Stimulated activated naive CD8-positive, alpha-beta T cell treated with anti-CD3 and anti-CD28 coated beads, Interleukin-15, amount 100 ng/mL, for 72 hours (primary cell): ENCODE results near the gene HEPH.
"Not testable (repeated sequence)": the region's sequence is repeated elsewhere in the genome, so short reads cannot be mapped to it uniquely, and the experiment has no call there.

Source experiments
- ATAC-seq: fragments of 150-1000 bp; cut with Tn5 transposase; 2 replicates; pipeline ENCODE4 v1.10.0; 2021; ENCODE audit warnings: mild to moderate bottlenecking, moderate library complexity
- DNase-seq, 2 donors: peaks; one replicate each; pipeline ENCODE4 v3.0.0; 2021 to 2022
- H3K27ac Mint-ChIP-seq, 2 donors: one replicate each; pipeline ENCODE4 v1.8.0; 2022; ENCODE audit warnings: mild to moderate bottlenecking in 2 of 2, mixed read lengths in 2 of 2, moderate library complexity in 2 of 2
- H3K27me3 Mint-ChIP-seq: one replicate; pipeline ENCODE4 v1.8.0; 2022; ENCODE audit warnings: mixed read lengths
- H3K4me1 Mint-ChIP-seq: one replicate; pipeline ENCODE4 v1.8.0; 2022; ENCODE audit warnings: mild to moderate bottlenecking, mixed read lengths
- H3K4me3 Mint-ChIP-seq, 2 donors: one replicate each; pipeline ENCODE4 v1.8.0; 2022; ENCODE audit warnings: mild to moderate bottlenecking in 2 of 2, mixed read lengths in 2 of 2, moderate library complexity in 1 of 2
- H3K9me3 Mint-ChIP-seq, 2 donors: one replicate each; pipeline ENCODE4 v1.8.0; 2022; ENCODE audit warnings: mixed read lengths in 2 of 2

Gene HEPH

GRCh38 chrX:66191563-66191962 lies 27.5 kb downstream of the HEPH start:
- no peak for DNase-seq

GRCh38 chrX:66193821-66194220 lies 29.8 kb downstream of the HEPH start:
- Mint-ChIP-seq H3K27me3 (no peaks in the 10 kb centered on the region), H3K9me3 (no peaks in the 10 kb centered on the region), H3K27ac (peak overlapping the region in 1 of 2 donors; percentile 21), H3K4me1 (peaks cover 6% of the 10 kb centered on the region), H3K4me3 (no peak overlapping the region)
- DNase-seq (no peak), ATAC-seq (no peak)

More at GRCh38 chrX:66191563-66191962, 27.5 kb downstream of the HEPH start:
- Mint-ChIP-seq H3K4me1 (peaks cover 6% of the 10 kb centered on the region), H3K27me3 (no peaks in the 10 kb centered on the region), H3K27ac (no peak overlapping the region), H3K9me3 (no peaks in the 10 kb centered on the region), H3K4me3 (no peak overlapping the region)
- ATAC-seq = no peak

GRCh38 chrX:66200050-66200664 lies 36.1 kb downstream of the HEPH start:
- no peak overlapping the region for H3K4me3 Mint-ChIP-seq
- H3K27ac Mint-ChIP-seq = peak overlapping the region in 1 of 2 donors; percentile 83
- no peaks in the 10 kb centered on the region for H3K9me3 Mint-ChIP-seq
- H3K4me1 Mint-ChIP-seq = peaks cover 8% of the 10 kb centered on the region
- H3K27me3 Mint-ChIP-seq = no peaks in the 10 kb centered on the region
- DNase-seq (no peak), ATAC-seq (peak; percentile 76)

GRCh38 chrX:66200855-66201795 lies 37.1 kb downstream of the HEPH start:
- peak overlapping the region in 1 of 2 donors; percentile 23 for H3K4me3 Mint-ChIP-seq
- H3K27me3 Mint-ChIP-seq = no peaks in the 10 kb centered on the region
- no peak overlapping the region for H3K27ac Mint-ChIP-seq
- DNase-seq = no peak
- H3K4me1 Mint-ChIP-seq = peaks cover 7% of the 10 kb centered on the region
- no peak for ATAC-seq
- H3K9me3 Mint-ChIP-seq = no peaks in the 10 kb centered on the region

GRCh38 chrX:66203114-66203513 lies 39.1 kb downstream of the HEPH start:
- H3K4me1 Mint-ChIP-seq = peaks cover 7% of the 10 kb centered on the region
- ATAC-seq = peak; percentile 35
- no peak for DNase-seq

GRCh38 chrX:66221856-66222255 lies 57.8 kb downstream of the HEPH start:
- ATAC-seq (no peak), DNase-seq (no peak)
- Mint-ChIP-seq H3K9me3 (no peaks in the 10 kb centered on the region), H3K4me3 (no peak overlapping the region), H3K27me3 (no peaks in the 10 kb centered on the region), H3K27ac (no peak overlapping the region), H3K4me1 (no peaks in the 10 kb centered on the region)

More at GRCh38 chrX:66203114-66203513, 39.1 kb downstream of the HEPH start:
- no peak overlapping the region for H3K27ac Mint-ChIP-seq
- no peaks in the 10 kb centered on the region for H3K27me3 Mint-ChIP-seq
- H3K4me3 Mint-ChIP-seq = no peak overlapping the region
- H3K9me3 Mint-ChIP-seq = no peaks in the 10 kb centered on the region

GRCh38 chrX:66232296-66232695 lies 68.2 kb downstream of the HEPH start:
- H3K4me3 Mint-ChIP-seq = no peak overlapping the region
- peaks cover 5% of the 10 kb centered on the region for H3K27me3 Mint-ChIP-seq
- no peak for DNase-seq
- no peak overlapping the region for H3K27ac Mint-ChIP-seq
- ATAC-seq = no peak
- peaks cover 7 to 14% of the 10 kb centered on the region in 2 donors for H3K9me3 Mint-ChIP-seq
- no peaks in the 10 kb centered on the region for H3K4me1 Mint-ChIP-seq

GRCh38 chrX:66233209-66233608 lies 69.2 kb downstream of the HEPH start:
- DNase-seq = no peak
- ATAC-seq = no peak
- no peak overlapping the region for H3K4me3 Mint-ChIP-seq
- no peak overlapping the region for H3K27ac Mint-ChIP-seq
- H3K27me3 Mint-ChIP-seq = peaks cover 7% of the 10 kb centered on the region
- no peaks in the 10 kb centered on the region for H3K4me1 Mint-ChIP-seq
- peaks cover 7 to 8% of the 10 kb centered on the region in 2 donors for H3K9me3 Mint-ChIP-seq

- DNase-seq, H3K27ac Mint-ChIP-seq, H3K27me3 Mint-ChIP-seq, H3K4me1 Mint-ChIP-seq, ATAC-seq, H3K4me3 Mint-ChIP-seq, H3K9me3 Mint-ChIP-seq: not testable (repeated sequence)
These were observed 69.9 kb downstream of the HEPH start for GRCh38 chrX:66233904-66234303.

GRCh38 chrX:66255359-66255967 lies 91.4 kb downstream of the HEPH start:
- DNase-seq = no peak
- Mint-ChIP-seq H3K9me3 (peaks cover 5 to 8% of the 10 kb centered on the region in 2 donors), H3K4me3 (no peak overlapping the region), H3K27ac (no peak overlapping the region), H3K27me3 (no peaks in the 10 kb centered on the region), H3K4me1 (no peaks in the 10 kb centered on the region)
- ATAC-seq = no peak

GRCh38 chrX:66262807-66263206 lies 98.8 kb downstream of the HEPH start:
- Mint-ChIP-seq H3K4me1 (no peaks in the 10 kb centered on the region), H3K27me3 (no peaks in the 10 kb centered on the region), H3K4me3 (no peak overlapping the region), H3K9me3 (no peaks in the 10 kb centered on the region), H3K27ac (no peak overlapping the region)
- ATAC-seq (no peak), DNase-seq (no peak)
